Activated CD8-positive, alpha-beta memory T cell treated with anti-CD3 and anti-CD28 coated beads, Interleukin-2, amount 10 ng/mL, durations not matched to agents 7 days and 5 days (primary cell): ENCODE results near the gene NXPH4. TPM values are rescaled to one million over a fixed set of nuclear protein-coding genes. Genes with fewer than 3 reads are reported as not detected.

ENCODE experiments used
- ATAC-seq: fragments of 150-1000 bp; cut with Tn5 transposase; one replicate; pipeline ENCODE4 v1.10.0; 2021; ENCODE audit warnings: moderate library complexity
- CTCF ChIA-PET: fragments of 350-600 bp; sonication (Branson Sonifier 250); formaldehyde crosslinking; loops from one replicate; lab custom pipeline; 2021; ENCODE audit warnings: antibody characterized with exemption; lab: Charles Lee
- DNase-seq: peaks from one replicate; pipeline ENCODE4 v3.0.0-alpha.2; 2020
- H3K27ac Mint-ChIP-seq: one replicate; pipeline ENCODE4 v1.8.0; 2021; ENCODE audit warnings: mild to moderate bottlenecking, mixed read lengths
- H3K27me3 Mint-ChIP-seq: one replicate; pipeline ENCODE4 v1.8.0; 2021; ENCODE audit warnings: mixed read lengths
- H3K36me3 Mint-ChIP-seq: one replicate; pipeline ENCODE4 v1.8.0; 2021; ENCODE audit warnings: mild to moderate bottlenecking, mixed read lengths
- H3K4me1 Mint-ChIP-seq: one replicate; pipeline ENCODE4 v1.8.0; 2021; ENCODE audit warnings: mixed read lengths
- H3K4me3 Mint-ChIP-seq: one replicate; pipeline ENCODE4 v1.8.0; 2021; ENCODE audit warnings: mild to moderate bottlenecking, moderate library complexity, mixed read lengths
- H3K9me3 Mint-ChIP-seq: one replicate; pipeline ENCODE4 v1.8.0; 2022; ENCODE audit warnings: low read depth, mixed read lengths
- total RNA-seq, 2 experiments: library from RNA; stranded (reverse); gene quantifications; one replicate each; pipeline ENCODE4 v1.2.3, GENCODE V29; 2021

Gene NXPH4
- total RNA-seq, 2 experiments from 2014 or later = 0.58 to 0.68 TPM

DNA sequence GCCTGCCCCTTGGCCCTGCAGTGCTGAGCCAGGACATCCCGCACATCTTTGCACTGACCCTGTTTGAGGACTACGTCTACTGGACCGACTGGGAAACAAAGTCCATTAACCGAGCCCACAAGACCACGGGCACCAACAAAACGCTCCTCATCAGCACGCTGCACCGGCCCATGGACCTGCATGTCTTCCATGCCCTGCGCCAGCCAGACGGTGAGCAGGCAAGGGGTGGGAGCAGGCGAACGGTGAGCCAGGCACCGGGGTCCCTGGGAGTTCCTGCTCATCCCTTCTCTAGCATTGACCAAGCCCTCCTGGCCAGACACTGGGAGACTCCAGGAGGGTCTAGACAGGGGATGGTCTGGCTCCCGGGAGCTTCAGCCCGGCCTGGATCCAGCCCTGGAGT is 17.4 kb upstream of the NXPH4 start:
- Mint-ChIP-seq H3K4me1 (no peaks in the 10 kb centered on the region), H3K4me3 (no peak overlapping the region), H3K36me3 (no peaks in the 10 kb centered on the region), H3K9me3 (no peaks in the 10 kb centered on the region), H3K27ac (no peak overlapping the region), H3K27me3 (no peaks in the 10 kb centered on the region)
- no peak for ATAC-seq
- CTCF ChIA-PET = interaction anchor here (1.3 to 4.0 kb wide), 2 partner anchors 15 to 44 kb away, joined by 7 to 17 read pairs; no protein-coding TSS in a partner anchor
- no peak for DNase-seq

DNA sequence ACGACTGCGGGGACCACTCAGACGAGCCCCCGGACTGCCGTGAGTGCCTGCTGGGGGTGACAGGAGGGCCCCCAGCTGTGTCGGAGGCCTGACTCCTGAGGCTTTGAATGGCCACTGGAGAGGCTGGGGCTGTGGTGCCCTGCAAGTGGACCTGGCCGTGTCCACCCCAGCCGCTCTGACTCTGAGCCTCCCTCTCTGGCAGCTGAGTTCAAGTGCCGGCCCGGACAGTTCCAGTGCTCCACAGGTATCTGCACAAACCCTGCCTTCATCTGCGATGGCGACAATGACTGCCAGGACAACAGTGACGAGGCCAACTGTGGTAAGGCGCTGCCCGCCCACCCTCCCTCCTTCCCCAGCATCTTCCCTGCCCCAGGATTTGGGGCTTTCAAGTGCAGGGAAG is 16.1 kb upstream of the NXPH4 start:
- H3K36me3 Mint-ChIP-seq = no peaks in the 10 kb centered on the region
- no peak overlapping the region for H3K4me3 Mint-ChIP-seq
- H3K9me3 Mint-ChIP-seq = no peaks in the 10 kb centered on the region
- no peaks in the 10 kb centered on the region for H3K4me1 Mint-ChIP-seq
- CTCF ChIA-PET = no interaction called here
- no peak overlapping the region for H3K27ac Mint-ChIP-seq
- ATAC-seq = no peak
- no peak for DNase-seq
- H3K27me3 Mint-ChIP-seq = no peaks in the 10 kb centered on the region

DNA sequence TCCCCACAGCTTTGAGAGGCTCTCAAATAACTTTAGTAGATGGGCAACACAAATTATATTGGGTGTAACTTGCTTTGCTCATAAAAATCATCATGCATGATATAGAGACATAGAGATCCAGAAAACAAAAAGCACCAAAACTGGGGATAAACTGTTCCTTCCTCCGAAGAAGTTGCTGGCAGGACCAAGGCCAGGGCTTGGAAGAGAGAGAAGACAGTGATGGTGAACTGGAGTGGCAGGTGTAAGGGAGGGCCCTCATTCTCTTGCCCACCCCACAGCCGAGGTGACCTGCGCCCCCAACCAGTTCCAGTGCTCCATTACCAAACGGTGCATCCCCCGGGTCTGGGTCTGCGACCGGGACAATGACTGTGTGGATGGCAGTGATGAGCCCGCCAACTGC is 15.4 kb upstream of the NXPH4 start:
- H3K36me3 Mint-ChIP-seq = no peaks in the 10 kb centered on the region
- CTCF ChIA-PET = no interaction called here

GRCh38 chr12:57201631-57202030 is 15.0 kb upstream of the NXPH4 start:
- Mint-ChIP-seq H3K4me3 (no peak overlapping the region), H3K27ac (no peak overlapping the region), H3K4me1 (no peaks in the 10 kb centered on the region), H3K27me3 (no peaks in the 10 kb centered on the region), H3K36me3 (no peaks in the 10 kb centered on the region), H3K9me3 (no peaks in the 10 kb centered on the region)
- ATAC-seq (no peak), DNase-seq (no peak)
- CTCF ChIA-PET = no interaction called here

More for the DNA sequence above, 15.4 kb upstream of the NXPH4 start:
- Mint-ChIP-seq H3K27me3 (no peaks in the 10 kb centered on the region), H3K9me3 (no peaks in the 10 kb centered on the region), H3K4me1 (no peaks in the 10 kb centered on the region), H3K4me3 (no peak overlapping the region), H3K27ac (no peak overlapping the region)
- no peak for DNase-seq
- ATAC-seq = no peak

DNA sequence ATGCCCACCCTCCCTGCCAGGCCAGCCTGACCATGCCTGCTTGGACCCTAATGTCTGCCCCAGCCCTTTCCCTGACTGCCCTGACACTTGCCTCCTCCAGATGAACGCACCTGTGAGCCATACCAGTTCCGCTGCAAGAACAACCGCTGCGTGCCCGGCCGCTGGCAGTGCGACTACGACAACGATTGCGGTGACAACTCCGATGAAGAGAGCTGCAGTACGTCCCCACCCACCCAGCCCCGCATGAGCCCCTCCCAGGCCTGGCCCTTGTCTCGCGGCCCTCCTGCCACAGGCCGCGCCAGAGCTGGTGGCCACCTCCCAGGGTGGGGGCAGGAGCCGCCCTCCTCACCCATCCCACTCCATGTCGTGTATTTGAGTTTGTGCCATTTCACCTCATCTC is 14.3 kb upstream of the NXPH4 start:
- H3K27me3 Mint-ChIP-seq = no peaks in the 10 kb centered on the region
- DNase-seq = no peak
- CTCF ChIA-PET = no interaction called here
- H3K9me3 Mint-ChIP-seq = no peaks in the 10 kb centered on the region
- H3K4me3 Mint-ChIP-seq = no peak overlapping the region
- H3K36me3 Mint-ChIP-seq = no peaks in the 10 kb centered on the region
- H3K4me1 Mint-ChIP-seq = no peaks in the 10 kb centered on the region
- no peak for ATAC-seq
- H3K27ac Mint-ChIP-seq = no peak overlapping the region

- H3K4me3 Mint-ChIP-seq = no peak overlapping the region
- CTCF ChIA-PET = no interaction called here
- H3K36me3 Mint-ChIP-seq = no peaks in the 10 kb centered on the region
- H3K9me3 Mint-ChIP-seq = no peaks in the 10 kb centered on the region
- no peaks in the 10 kb centered on the region for H3K27me3 Mint-ChIP-seq
- H3K4me1 Mint-ChIP-seq = no peaks in the 10 kb centered on the region
- no peak for DNase-seq
- no peak for ATAC-seq
- no peak overlapping the region for H3K27ac Mint-ChIP-seq
Observed at GRCh38 chr12:57203201-57203600, 13.4 kb upstream of the NXPH4 start.

DNA sequence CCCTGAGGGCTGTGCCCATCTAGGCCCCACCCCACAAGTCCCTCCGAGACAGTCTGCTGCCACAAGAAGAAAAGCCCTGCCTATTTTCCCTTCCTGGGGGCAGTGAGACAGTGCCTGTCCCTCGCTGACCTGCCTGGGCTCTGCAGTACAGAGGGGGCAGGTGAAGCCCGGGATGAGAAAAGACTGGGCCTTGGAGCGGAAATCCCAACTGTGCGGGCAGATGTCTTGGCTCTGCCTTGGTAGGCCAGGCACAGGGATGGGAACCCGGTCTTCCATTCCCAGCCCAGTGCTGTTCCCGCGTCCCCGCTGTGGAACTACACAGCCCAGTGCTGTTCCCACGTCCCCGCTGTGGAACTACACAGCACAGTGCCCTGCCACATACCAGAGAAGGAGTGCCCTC is 12.8 kb upstream of the NXPH4 start:
- no peaks in the 10 kb centered on the region for H3K4me1 Mint-ChIP-seq
- no peak overlapping the region for H3K27ac Mint-ChIP-seq
- H3K36me3 Mint-ChIP-seq = no peaks in the 10 kb centered on the region
- DNase-seq = no peak
- CTCF ChIA-PET = no interaction called here
- ATAC-seq = no peak
- no peaks in the 10 kb centered on the region for H3K9me3 Mint-ChIP-seq
- no peak overlapping the region for H3K4me3 Mint-ChIP-seq
- H3K27me3 Mint-ChIP-seq = no peaks in the 10 kb centered on the region

DNA sequence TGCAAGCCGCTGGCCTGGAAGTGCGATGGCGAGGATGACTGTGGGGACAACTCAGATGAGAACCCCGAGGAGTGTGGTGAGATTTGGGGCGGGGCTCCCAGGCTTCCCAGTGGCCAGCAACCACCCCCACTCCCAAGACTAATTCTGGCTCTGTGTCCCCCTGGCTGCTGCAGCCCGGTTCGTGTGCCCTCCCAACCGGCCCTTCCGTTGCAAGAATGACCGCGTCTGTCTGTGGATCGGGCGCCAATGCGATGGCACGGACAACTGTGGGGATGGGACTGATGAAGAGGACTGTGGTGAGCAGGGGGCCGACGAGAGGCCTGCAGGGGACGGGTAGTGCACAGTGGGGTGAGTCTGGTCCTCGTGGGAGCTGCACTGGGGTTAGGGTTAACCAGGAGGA is 12.1 kb upstream of the NXPH4 start:
- Mint-ChIP-seq H3K36me3 (no peaks in the 10 kb centered on the region), H3K9me3 (no peaks in the 10 kb centered on the region), H3K4me3 (no peak overlapping the region), H3K4me1 (no peaks in the 10 kb centered on the region), H3K27ac (no peak overlapping the region), H3K27me3 (no peaks in the 10 kb centered on the region)
- CTCF ChIA-PET = no interaction called here
- DNase-seq (no peak), ATAC-seq (no peak)

- Mint-ChIP-seq H3K27me3 (no peaks in the 10 kb centered on the region), H3K36me3 (no peaks in the 10 kb centered on the region), H3K4me3 (no peak overlapping the region), H3K27ac (no peak overlapping the region), H3K4me1 (no peaks in the 10 kb centered on the region), H3K9me3 (no peaks in the 10 kb centered on the region)
- ATAC-seq (no peak), DNase-seq (no peak)
- CTCF ChIA-PET = interaction anchor here (1.5 to 15.4 kb wide), 3 partner anchors 9 to 39 kb away, joined by 5 to 647 read pairs (median 5); partner anchors contain the start of gene STAC3
Observed at GRCh38 chr12:57205186-57205585, 11.4 kb upstream of the NXPH4 start.

DNA sequence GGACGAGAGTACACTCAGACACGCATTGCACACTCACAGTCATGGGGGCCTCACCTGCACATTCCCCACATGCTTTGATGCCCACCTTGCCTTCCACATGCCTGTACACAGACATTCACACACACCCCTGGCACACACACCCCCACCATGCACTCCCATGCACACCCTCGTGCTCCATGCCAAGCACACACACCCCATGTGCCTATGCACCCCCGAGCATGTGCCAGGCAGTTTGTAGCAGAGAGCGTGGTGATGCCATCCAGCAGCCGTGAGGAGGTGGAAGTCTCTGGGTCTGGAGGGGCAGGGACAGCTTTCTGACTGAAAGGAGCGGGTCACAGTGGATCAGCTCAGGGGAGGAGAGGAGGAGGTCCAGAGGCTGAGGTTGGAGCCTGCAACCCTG is 10.7 kb upstream of the NXPH4 start:
- no peak for ATAC-seq
- no peak overlapping the region for H3K27ac Mint-ChIP-seq
- no peaks in the 10 kb centered on the region for H3K9me3 Mint-ChIP-seq
- H3K4me3 Mint-ChIP-seq = no peak overlapping the region
- CTCF ChIA-PET = interaction anchor here (1.5 to 15.4 kb wide), 3 partner anchors 9 to 38 kb away, joined by 5 to 647 read pairs (median 5); partner anchors contain the start of gene STAC3
- no peak for DNase-seq
- no peaks in the 10 kb centered on the region for H3K27me3 Mint-ChIP-seq
- H3K36me3 Mint-ChIP-seq = no peaks in the 10 kb centered on the region
- H3K4me1 Mint-ChIP-seq = no peaks in the 10 kb centered on the region

GRCh38 chr12:57207731-57208630 is 8.6 kb upstream of the NXPH4 start:
- no peaks in the 10 kb centered on the region for H3K4me1 Mint-ChIP-seq
- H3K4me3 Mint-ChIP-seq = no peak overlapping the region
- no peaks in the 10 kb centered on the region for H3K36me3 Mint-ChIP-seq
- DNase-seq = no peak
- no peak overlapping the region for H3K27ac Mint-ChIP-seq
- ATAC-seq = no peak
- no peaks in the 10 kb centered on the region for H3K9me3 Mint-ChIP-seq
- H3K27me3 Mint-ChIP-seq = no peaks in the 10 kb centered on the region
- CTCF ChIA-PET = interaction anchor here (15.4 kb wide), 1 partner anchor 36 kb away, joined by 647 read pairs; the partner anchor contains the start of gene STAC3

DNA sequence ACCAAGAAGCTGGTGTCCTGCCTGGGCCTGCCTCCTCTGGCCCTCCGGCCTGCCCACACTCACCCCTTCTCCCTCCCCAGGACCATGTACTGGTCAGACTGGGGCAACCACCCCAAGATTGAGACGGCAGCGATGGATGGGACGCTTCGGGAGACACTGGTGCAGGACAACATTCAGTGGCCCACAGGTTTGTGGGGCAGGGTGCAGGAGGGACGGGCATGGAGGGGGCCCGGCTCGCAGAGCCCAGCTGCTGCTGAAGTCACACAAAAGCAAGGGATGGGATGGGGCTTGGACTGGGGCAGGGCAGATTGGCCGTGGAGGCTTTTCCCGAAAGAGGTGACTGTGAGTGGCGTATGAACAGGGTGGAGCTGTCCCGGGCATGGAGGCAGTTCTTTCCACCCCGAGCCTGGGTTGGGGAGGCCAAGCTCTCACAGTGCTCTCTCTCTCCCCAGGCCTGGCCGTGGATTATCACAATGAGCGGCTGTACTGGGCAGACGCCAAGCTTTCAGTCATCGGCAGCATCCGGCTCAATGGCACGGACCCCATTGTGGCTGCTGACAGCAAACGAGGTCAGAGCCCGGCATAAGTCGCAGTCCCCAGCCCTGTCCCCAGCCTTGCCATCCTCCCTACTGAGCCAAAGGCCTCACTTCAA is 7.8 kb upstream of the NXPH4 start:
- ATAC-seq (no peak), DNase-seq (no peak)
- no peak overlapping the region for H3K4me3 Mint-ChIP-seq
- H3K4me1 Mint-ChIP-seq = peaks cover 6% of the 10 kb centered on the region
- CTCF ChIA-PET = interaction anchor here (15.4 kb wide), 1 partner anchor 35 kb away, joined by 647 read pairs; the partner anchor contains the start of gene STAC3
- no peaks in the 10 kb centered on the region for H3K36me3 Mint-ChIP-seq
- no peaks in the 10 kb centered on the region for H3K9me3 Mint-ChIP-seq
- peaks cover 6% of the 10 kb centered on the region for H3K27me3 Mint-ChIP-seq
- no peak overlapping the region for H3K27ac Mint-ChIP-seq

GRCh38 chr12:57209916-57210315 is 6.7 kb upstream of the NXPH4 start:
- H3K4me3 Mint-ChIP-seq = no peak overlapping the region
- H3K9me3 Mint-ChIP-seq = no peaks in the 10 kb centered on the region
- ATAC-seq = no peak
- no peak for DNase-seq
- CTCF ChIA-PET = interaction anchor here (15.4 kb wide), 1 partner anchor 34 kb away, joined by 647 read pairs; the partner anchor contains the start of gene STAC3
- peaks cover 17% of the 10 kb centered on the region for H3K27me3 Mint-ChIP-seq
- H3K4me1 Mint-ChIP-seq = peaks cover 15% of the 10 kb centered on the region
- no peaks in the 10 kb centered on the region for H3K36me3 Mint-ChIP-seq
- H3K27ac Mint-ChIP-seq = no peak overlapping the region
